LNCaP clone FGC (cell line): Measurements from ENCODE around the gene PLTP.

ENCODE experiments used
- DNase-seq: peaks from one replicate; pipeline ENCODE4 v3.0.0-alpha.2; 2011; ENCODE audit warnings: low read depth
- H3K4me3 ChIP-seq: 2 replicates; pipeline ENCODE4 v1.5.1; 2011; ENCODE audit warnings: mild to moderate bottlenecking, low read depth, low read length, control low read depth
- CTCF ChIP-seq: IDR thresholded peaks from 2 replicates; pipeline ENCODE4 v1.5.1; 2012; ENCODE audit warnings: mild to moderate bottlenecking; ENCODE audit not compliant: control insufficient read depth, insufficient read depth; ENCODE audit errors: extremely low read depth

Gene PLTP

GRCh38 chr20:45863543-45864470, 48.1 kb downstream of the PLTP start:
- no peak for TF ChIP-seq CTCF
- DNase-seq, result no peak
- no peak overlapping the region for H3K4me3 ChIP-seq

GRCh38 chr20:45861221-45862075, 50.5 kb downstream of the PLTP start:
- no peak for TF ChIP-seq CTCF
- H3K4me3 ChIP-seq, result no peak overlapping the region
- DNase-seq, result no peak

- no peak for TF ChIP-seq CTCF
- H3K4me3 ChIP-seq, result no peak overlapping the region
- DNase-seq, result no peak
Observed at GRCh38 chr20:45860560-45861220, 51.3 kb downstream of the PLTP start.

GRCh38 chr20:45859916-45860315, 52.0 kb downstream of the PLTP start:
- no peak overlapping the region for H3K4me3 ChIP-seq
- DNase-seq, result no peak
- no peak for TF ChIP-seq CTCF

- peak overlapping the region; percentile 71 for H3K4me3 ChIP-seq
- no peak for TF ChIP-seq CTCF
- DNase-seq, result no peak
Observed at GRCh38 chr20:45857882-45858216, 54.1 kb downstream of the PLTP start.

GRCh38 chr20:45857114-45857881, 54.7 kb downstream of the PLTP start, which contains the start of the genes ACOT8 and ZSWIM3:
Gene ACOT8 (minus strand): TSS chr20:45857392. CDS start chr20:45857315, 77 bp downstream.
Gene ZSWIM3 (plus strand): TSS chr20:45857614. CDS start chr20:45857826, 212 bp downstream.
- TF ChIP-seq CTCF, result no peak
- peak; percentile 100 for DNase-seq
- peak within 1 kb of the TSS; percentile 71 for H3K4me3 ChIP-seq
